Forelimb muscle (tissue), 1 donor: ENCODE results near the gene ATRNL1. TPM values are rescaled to one million over a fixed set of nuclear protein-coding genes. Genes with fewer than 3 reads are reported as not detected.
"Not testable (repeated sequence)": the region's sequence is repeated elsewhere in the genome, so short reads cannot be mapped to it uniquely, and the experiment has no call there.

Experiments used
- DNase-seq: peaks from one replicate; pipeline ENCODE4 v3.0.0-alpha.2; 2013; ENCODE audit warnings: low read depth
- polyA plus RNA-seq: library from polyadenylated mRNA; unstranded; fragments of 120-200 nt; gene quantifications from one replicate; pipeline ENCODE4 v1.2.1, GENCODE V29; 2013; ENCODE audit not compliant: insufficient read length

ATRNL1 gene
- polyA plus RNA-seq, 1 donor: 0.71 TPM

GRCh38 chr10:115409347-115409746 is 316.2 kb downstream of the ATRNL1 start:
- DNase-seq: no peak

GRCh38 chr10:115417585-115418265 is 324.6 kb downstream of the ATRNL1 start:
- DNase-seq: no peak

- no peak for DNase-seq
Measured at GRCh38 chr10:115422624-115423023, 329.5 kb downstream of the ATRNL1 start.

- no peak for DNase-seq
Measured at GRCh38 chr10:115427611-115428010, 334.4 kb downstream of the ATRNL1 start.

- peak; percentile 4 for DNase-seq
Measured at GRCh38 chr10:115432188-115432819, 339.1 kb downstream of the ATRNL1 start.

GRCh38 chr10:115436999-115437398 is 343.8 kb downstream of the ATRNL1 start:
- DNase-seq: no peak

- DNase-seq: no peak
Measured at GRCh38 chr10:115441907-115442545, 348.9 kb downstream of the ATRNL1 start.

GRCh38 chr10:115456812-115457211 is 363.6 kb downstream of the ATRNL1 start:
- DNase-seq: no peak

GRCh38 chr10:115483294-115483693 is 390.1 kb downstream of the ATRNL1 start:
- DNase-seq: no peak

GRCh38 chr10:115491526-115492140 is 398.5 kb downstream of the ATRNL1 start:
- no peak for DNase-seq

- no peak for DNase-seq
Measured at GRCh38 chr10:115503546-115503945, 410.4 kb downstream of the ATRNL1 start.

GRCh38 chr10:115514895-115515294 is 421.7 kb downstream of the ATRNL1 start:
- DNase-seq: no peak

GRCh38 chr10:115525141-115525540 is 432.0 kb downstream of the ATRNL1 start:
- DNase-seq: no peak

GRCh38 chr10:115527682-115528081 is 434.5 kb downstream of the ATRNL1 start:
- not testable (repeated sequence) for DNase-seq

GRCh38 chr10:115536401-115536800 is 443.2 kb downstream of the ATRNL1 start:
- DNase-seq: not testable (repeated sequence)

GRCh38 chr10:115539142-115539762 is 446.1 kb downstream of the ATRNL1 start:
- DNase-seq: no peak

GRCh38 chr10:115555887-115556402 is 462.8 kb downstream of the ATRNL1 start:
- DNase-seq: no peak

GRCh38 chr10:115558252-115558651 is 465.1 kb downstream of the ATRNL1 start:
- no peak for DNase-seq

- no peak for DNase-seq
Measured at GRCh38 chr10:115566867-115567266, 473.7 kb downstream of the ATRNL1 start.

GRCh38 chr10:115572740-115573455 is 479.7 kb downstream of the ATRNL1 start:
- no peak for DNase-seq

GRCh38 chr10:115580239-115580638 is 487.1 kb downstream of the ATRNL1 start:
- no peak for DNase-seq
